ENCODE measurements around the gene SLC35F5.

The SLC35F5 gene

GRCh38 chr2:113679457-113679856, 77.0 kb downstream of the SLC35F5 start:
- TF ChIP-seq, protein P1, sequence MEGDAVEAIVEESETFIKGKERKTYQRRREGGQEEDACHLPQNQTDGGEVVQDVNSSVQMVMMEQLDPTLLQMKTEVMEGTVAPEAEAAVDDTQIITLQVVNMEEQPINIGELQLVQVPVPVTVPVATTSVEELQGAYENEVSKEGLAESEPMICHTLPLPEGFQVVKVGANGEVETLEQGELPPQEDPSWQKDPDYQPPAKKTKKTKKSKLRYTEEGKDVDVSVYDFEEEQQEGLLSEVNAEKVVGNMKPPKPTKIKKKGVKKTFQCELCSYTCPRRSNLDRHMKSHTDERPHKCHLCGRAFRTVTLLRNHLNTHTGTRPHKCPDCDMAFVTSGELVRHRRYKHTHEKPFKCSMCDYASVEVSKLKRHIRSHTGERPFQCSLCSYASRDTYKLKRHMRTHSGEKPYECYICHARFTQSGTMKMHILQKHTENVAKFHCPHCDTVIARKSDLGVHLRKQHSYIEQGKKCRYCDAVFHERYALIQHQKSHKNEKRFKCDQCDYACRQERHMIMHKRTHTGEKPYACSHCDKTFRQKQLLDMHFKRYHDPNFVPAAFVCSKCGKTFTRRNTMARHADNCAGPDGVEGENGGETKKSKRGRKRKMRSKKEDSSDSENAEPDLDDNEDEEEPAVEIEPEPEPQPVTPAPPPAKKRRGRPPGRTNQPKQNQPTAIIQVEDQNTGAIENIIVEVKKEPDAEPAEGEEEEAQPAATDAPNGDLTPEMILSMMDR (IDR thresholded peaks at IDR 0.05): no peak

DNA sequence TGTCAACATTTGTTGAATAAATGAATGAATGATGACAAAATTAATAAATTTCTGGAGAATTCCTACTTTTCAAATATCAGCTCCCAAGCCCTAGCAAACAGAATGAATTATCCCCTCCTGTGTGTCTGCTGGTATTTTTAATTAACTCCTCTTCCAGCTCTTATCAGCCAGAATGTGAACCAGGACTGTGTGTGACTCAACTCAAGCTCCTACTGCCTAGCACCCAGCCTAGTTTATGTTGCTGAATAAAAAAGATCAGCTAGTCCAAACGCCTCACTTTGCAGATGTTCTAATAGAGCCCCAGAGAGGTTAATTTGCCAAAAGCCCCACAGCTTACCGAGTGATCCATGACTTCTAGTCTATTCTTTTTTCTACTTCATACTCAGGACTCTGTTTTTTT, 79.1 kb downstream of the SLC35F5 start:
- TF ChIP-seq, protein P1 (IDR thresholded peaks at IDR 0.05): no peak

DNA sequence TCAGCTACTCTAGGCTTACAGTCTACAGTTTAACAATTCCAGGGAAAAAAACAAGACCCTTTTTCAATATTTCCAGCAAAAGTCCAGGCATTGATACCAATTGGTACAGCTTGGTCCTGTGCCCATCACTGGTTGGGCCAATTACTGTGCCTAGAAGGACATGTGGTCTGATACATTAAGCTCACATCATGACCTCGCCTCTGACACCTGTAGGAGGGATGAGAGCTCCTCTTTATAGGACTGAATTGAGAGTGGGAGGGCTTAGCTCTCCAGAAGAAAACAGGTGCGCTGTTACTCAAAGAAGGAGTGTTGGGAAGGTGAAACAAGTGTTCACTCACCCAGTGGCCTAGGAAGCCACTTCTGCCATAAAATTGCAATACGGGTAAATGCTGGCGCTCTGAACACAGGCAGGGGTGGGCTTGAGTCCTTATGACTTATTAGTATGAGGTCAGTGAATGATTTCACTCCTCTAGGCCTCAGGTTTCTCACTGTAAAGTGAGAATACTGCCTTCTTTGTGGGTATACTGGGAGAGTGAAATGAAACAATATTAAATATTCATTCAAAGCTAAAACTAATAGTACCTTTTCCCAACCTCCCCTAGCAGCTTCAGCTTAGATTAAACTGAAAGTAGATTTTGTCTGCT, 79.7 kb downstream of the SLC35F5 start:
- TF ChIP-seq, protein P1 (IDR thresholded peaks at IDR 0.05): no peak

GRCh38 chr2:113675875-113676274, 80.6 kb downstream of the SLC35F5 start:
- TF ChIP-seq, protein P1 (IDR thresholded peaks at IDR 0.05): no peak

DNA sequence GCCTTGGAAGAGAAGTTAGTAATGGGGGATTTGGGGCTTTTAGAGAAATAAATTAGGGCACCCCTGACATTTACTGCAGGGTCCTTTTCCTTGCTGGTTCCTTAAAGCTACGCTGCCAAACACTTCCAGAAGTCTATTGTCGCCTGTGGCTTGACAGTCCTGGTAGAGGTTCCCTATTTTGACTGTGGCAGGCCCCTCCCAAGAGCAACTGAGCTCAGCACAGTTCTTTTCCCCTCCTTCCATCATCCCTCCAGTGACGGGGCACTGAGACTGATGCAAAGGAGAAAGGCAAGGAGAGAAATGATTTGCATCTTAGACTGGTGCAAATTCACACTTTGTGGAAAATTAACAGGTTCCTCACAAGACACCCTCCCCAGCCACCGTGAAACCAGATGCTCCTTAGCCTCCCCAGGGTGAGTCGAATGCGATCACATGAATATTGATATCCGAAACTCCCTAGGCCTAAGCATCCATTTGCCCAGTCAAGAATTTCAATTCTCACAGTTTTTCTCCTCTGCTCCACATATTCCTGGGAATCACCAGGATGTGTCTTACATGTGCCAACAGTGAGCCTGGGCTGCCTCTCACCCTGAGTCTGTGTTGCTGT, 84.0 kb downstream of the SLC35F5 start:
- TF ChIP-seq, protein P1 (IDR thresholded peaks at IDR 0.05): no peak
